MM.1S (cell line): ENCODE results near the gene PTGER2.

Experiments used
- DNase-seq: peaks from one replicate; pipeline ENCODE4 v3.0.0-alpha.2; 2015
- H2AFZ ChIP-seq: fragments of 300-600 bp; sonication (generic); 2 replicates; pipeline ENCODE4 v1.6.0; 2016; ENCODE audit warnings: antibody characterized with exemption, low read length
- H3F3A ChIP-seq: fragments of 300-600 bp; sonication (generic); 2 replicates; pipeline ENCODE4 v1.6.1; 2016; ENCODE audit warnings: mild to moderate bottlenecking, antibody characterized with exemption, low read length, moderate library complexity, mixed read lengths; ENCODE audit not compliant: insufficient read depth
- H3K27ac ChIP-seq: fragments of 300-600 bp; sonication (generic); 2 replicates; pipeline ENCODE4 v1.5.1; 2016; ENCODE audit warnings: mild to moderate bottlenecking, low read length
- H3K27me3 ChIP-seq: fragments of 300-600 bp; sonication (generic); replicated peaks from 2 replicates; pipeline ENCODE4 v1.6.0; 2016; ENCODE audit warnings: low read length; ENCODE audit not compliant: insufficient read depth
- H3K36me3 ChIP-seq: fragments of 300-600 bp; sonication (generic); replicated peaks from 2 replicates; pipeline ENCODE4 v1.6.1; 2016; ENCODE audit warnings: mild to moderate bottlenecking, low read length, mixed read lengths; ENCODE audit not compliant: insufficient read depth
- H3K4me1 ChIP-seq: fragments of 300-600 bp; sonication (generic); 2 replicates; pipeline ENCODE4 v1.6.1; 2016; ENCODE audit warnings: low read length, mixed read lengths
- H3K4me2 ChIP-seq: fragments of 300-600 bp; sonication (generic); 2 replicates; pipeline ENCODE4 v1.6.0; 2016; ENCODE audit warnings: low read depth, low read length
- H3K4me3 ChIP-seq: fragments of 300-600 bp; sonication (generic); 2 replicates; pipeline ENCODE4 v1.5.1; 2016; ENCODE audit warnings: low read length, mixed read lengths
- H3K79me2 ChIP-seq: fragments of 300-600 bp; sonication (generic); 2 replicates; pipeline ENCODE4 v1.6.1; 2016; ENCODE audit warnings: mixed run types, low read length, mixed read lengths
- H3K9ac ChIP-seq: fragments of 300-600 bp; sonication (generic); 2 replicates; pipeline ENCODE4 v1.6.1; 2016; ENCODE audit warnings: low read length, mixed read lengths
- H3K9me2 ChIP-seq: fragments of 300-600 bp; sonication (generic); replicated peaks from 2 replicates; pipeline ENCODE4 v1.6.1; 2016; ENCODE audit warnings: mild to moderate bottlenecking, low read length, mixed read lengths; ENCODE audit not compliant: insufficient read depth
- H3K9me3 ChIP-seq: fragments of 300-600 bp; sonication (generic); replicated peaks from 2 replicates; pipeline ENCODE4 v1.6.1; 2016; ENCODE audit warnings: mild to moderate bottlenecking, low read length, mixed read lengths; ENCODE audit not compliant: insufficient read depth
- H4K20me1 ChIP-seq: fragments of 300-600 bp; sonication (generic); 2 replicates; pipeline ENCODE4 v1.6.1; 2016; ENCODE audit warnings: mild to moderate bottlenecking, low read length, moderate library complexity, mixed read lengths; ENCODE audit not compliant: insufficient read depth
- CTCF ChIP-seq: fragments of 300-600 bp; sonication (generic); IDR thresholded peaks from 2 replicates; pipeline ENCODE4 v1.5.1; 2016; ENCODE audit warnings: antibody characterized with exemption, low read length, mixed read lengths
- EZH2 ChIP-seq: fragments of 300-600 bp; sonication (generic); optimal IDR thresholded peaks from 2 replicates; pipeline ENCODE3; 2017; ENCODE audit warnings: low read depth, mild to moderate bottlenecking, antibody characterized with exemption, low read length, mixed read lengths
- EZH2phosphoT487 ChIP-seq: fragments of 300-600 bp; sonication (generic); IDR thresholded peaks from 2 replicates; pipeline ENCODE4 v1.6.1; 2018; ENCODE audit warnings: antibody characterized with exemption, low read length

Gene PTGER2

GRCh38 chr14:52349731-52350130 lies 35.6 kb downstream of the PTGER2 start:
- no peak overlapping the region for H3K27ac ChIP-seq
- H3K9me2 ChIP-seq = no peaks in the 10 kb centered on the region
- H2AFZ ChIP-seq = no peak overlapping the region
- H3K4me1 ChIP-seq = no peaks in the 10 kb centered on the region
- H3F3A ChIP-seq = no peaks in the 10 kb centered on the region
- no peaks in the 10 kb centered on the region for H4K20me1 ChIP-seq
- DNase-seq = no peak
- no peaks in the 10 kb centered on the region for H3K36me3 ChIP-seq
- no peaks in the 10 kb centered on the region for H3K9me3 ChIP-seq
- no peak overlapping the region for H3K4me2 ChIP-seq
- H3K4me3 ChIP-seq = no peak overlapping the region
- no peaks in the 10 kb centered on the region for H3K27me3 ChIP-seq
- no peak overlapping the region for H3K9ac ChIP-seq
- TF ChIP-seq EZH2phosphoT487 = no peak
- TF ChIP-seq CTCF = no peak
- no peak for TF ChIP-seq EZH2
- no peaks in the 10 kb centered on the region for H3K79me2 ChIP-seq

- no peaks in the 10 kb centered on the region for H3K9me3 ChIP-seq
- no peaks in the 10 kb centered on the region for H3K27me3 ChIP-seq
- no peak for TF ChIP-seq CTCF
- TF ChIP-seq EZH2phosphoT487 = no peak
- no peak for TF ChIP-seq EZH2
- no peaks in the 10 kb centered on the region for H4K20me1 ChIP-seq
- H3F3A ChIP-seq = no peaks in the 10 kb centered on the region
- no peak overlapping the region for H3K9ac ChIP-seq
- no peak overlapping the region for H3K4me3 ChIP-seq
- no peak for DNase-seq
- no peaks in the 10 kb centered on the region for H3K36me3 ChIP-seq
- H3K4me1 ChIP-seq = no peaks in the 10 kb centered on the region
- H2AFZ ChIP-seq = no peak overlapping the region
- no peaks in the 10 kb centered on the region for H3K9me2 ChIP-seq
- H3K4me2 ChIP-seq = no peak overlapping the region
- no peaks in the 10 kb centered on the region for H3K79me2 ChIP-seq
- H3K27ac ChIP-seq = no peak overlapping the region
These were observed 36.3 kb downstream of the PTGER2 start for GRCh38 chr14:52350445-52350844.

GRCh38 chr14:52351233-52352060 lies 37.3 kb downstream of the PTGER2 start:
- Histone ChIP-seq H2AFZ (no peak overlapping the region), H3K27ac (no peak overlapping the region), H3K27me3 (no peaks in the 10 kb centered on the region)

More at GRCh38 chr14:52351233-52352060, 37.3 kb downstream of the PTGER2 start:
- Histone ChIP-seq H3F3A (no peaks in the 10 kb centered on the region), H3K9ac (no peak overlapping the region), H3K9me2 (no peaks in the 10 kb centered on the region), H3K36me3 (no peaks in the 10 kb centered on the region), H4K20me1 (no peaks in the 10 kb centered on the region), H3K4me2 (no peak overlapping the region), H3K4me3 (no peak overlapping the region), H3K79me2 (no peaks in the 10 kb centered on the region), H3K9me3 (no peaks in the 10 kb centered on the region), H3K4me1 (no peaks in the 10 kb centered on the region)
- TF ChIP-seq CTCF (no peak), EZH2 (no peak), EZH2phosphoT487 (no peak)
- DNase-seq = no peak
